HepG2 (cell line): ENCODE results near the gene ZBTB48. TPM values are rescaled to one million over a fixed set of nuclear protein-coding genes. Genes with fewer than 3 reads are reported as not detected.

Experiments
- ELF4 ChIP-seq: sonication (generic); formaldehyde crosslinking; IDR thresholded peaks from 2 replicates; pipeline ENCODE4 v1.5.0; 2020; ENCODE audit warnings: missing genetic modification reagents, mild to moderate bottlenecking, moderate library complexity, borderline replicate concordance
- TEAD3 ChIP-seq: optimal IDR thresholded peaks from 2 replicates; pipeline ENCODE3; 2016; ENCODE audit warnings: borderline replicate concordance
- TGIF2 ChIP-seq: IDR thresholded peaks from 2 replicates; pipeline ENCODE4 v1.6.1; 2016; ENCODE audit warnings: control low read depth, missing compliant biosample characterization
- ZNF615 ChIP-seq: sonication (generic); formaldehyde crosslinking; IDR thresholded peaks from 2 replicates; pipeline ENCODE4 v1.5.0; 2020; ENCODE audit warnings: mild to moderate bottlenecking, missing genetic modification reagents, borderline replicate concordance
- polyA plus RNA-seq, 8 experiments: library from polyadenylated mRNA; depleted of rRNA in 3 of 8; stranded (reverse) in 7 of 8; unstranded in 1 of 8; fragments of >200 nt; fragmentation: Illumina TruSeq in 4 of 8; extraction: Trizol in 4 of 8; gene quantifications; 2 replicates each; pipeline versions ENCODE4 v1.2.1 to v1.2.3, GENCODE V29; 2011 to 2016; ENCODE audit warnings: low read depth in 4 of 8, missing spikeins in 1 of 8, mixed read lengths in 1 of 8; ENCODE audit not compliant: insufficient read depth in 1 of 8
- total RNA-seq, 5 experiments: library from RNA; depleted of rRNA; stranded (reverse); fragments of >200 nt; fragmentation: Illumina TruSeq; extraction: Trizol; gene quantifications; 2 replicates each; pipeline ENCODE4 v1.2.3, GENCODE V29; 2016; ENCODE audit warnings: low read depth in 1 of 5
- TF ChIP-seq, protein P1 (sequence below): sonication (generic); formaldehyde crosslinking; IDR thresholded peaks from 2 replicates; pipeline ENCODE4 v1.4.0; 2020; ENCODE audit warnings: missing genetic modification reagents
- TF ChIP-seq, protein P2 (sequence below): sonication (generic); formaldehyde crosslinking; IDR thresholded peaks from 2 replicates; pipeline ENCODE4 v1.9.0; 2022; ENCODE audit warnings: missing genetic modification reagents, mild to moderate bottlenecking, borderline replicate concordance
- TF ChIP-seq, protein P3 (sequence below): sonication (generic); formaldehyde crosslinking; IDR thresholded peaks from 2 replicates; pipeline ENCODE4 v1.4.0; 2020; ENCODE audit warnings: missing genetic modification reagents, mild to moderate bottlenecking, borderline replicate concordance
- TF ChIP-seq, protein P4 (sequence below): sonication (generic); formaldehyde crosslinking; conservative IDR thresholded peaks from 2 replicates; pipeline ENCODE4 v1.4.0; 2020; ENCODE audit warnings: mild to moderate bottlenecking, missing genetic modification reagents, moderate library complexity
- TF ChIP-seq, protein P5 (sequence below): sonication (generic); formaldehyde crosslinking; IDR thresholded peaks from 2 replicates; pipeline ENCODE4 v1.5.0; 2020; ENCODE audit warnings: mild to moderate bottlenecking, low read depth, missing genetic modification reagents, borderline replicate concordance

ZBTB48 gene
- total and polyA plus RNA-seq, 2 of the 13 experiments (the other 11 are each of a cell fraction or from before 2014, with no cell fraction given): 13.0 to 17.1 TPM

DNA sequence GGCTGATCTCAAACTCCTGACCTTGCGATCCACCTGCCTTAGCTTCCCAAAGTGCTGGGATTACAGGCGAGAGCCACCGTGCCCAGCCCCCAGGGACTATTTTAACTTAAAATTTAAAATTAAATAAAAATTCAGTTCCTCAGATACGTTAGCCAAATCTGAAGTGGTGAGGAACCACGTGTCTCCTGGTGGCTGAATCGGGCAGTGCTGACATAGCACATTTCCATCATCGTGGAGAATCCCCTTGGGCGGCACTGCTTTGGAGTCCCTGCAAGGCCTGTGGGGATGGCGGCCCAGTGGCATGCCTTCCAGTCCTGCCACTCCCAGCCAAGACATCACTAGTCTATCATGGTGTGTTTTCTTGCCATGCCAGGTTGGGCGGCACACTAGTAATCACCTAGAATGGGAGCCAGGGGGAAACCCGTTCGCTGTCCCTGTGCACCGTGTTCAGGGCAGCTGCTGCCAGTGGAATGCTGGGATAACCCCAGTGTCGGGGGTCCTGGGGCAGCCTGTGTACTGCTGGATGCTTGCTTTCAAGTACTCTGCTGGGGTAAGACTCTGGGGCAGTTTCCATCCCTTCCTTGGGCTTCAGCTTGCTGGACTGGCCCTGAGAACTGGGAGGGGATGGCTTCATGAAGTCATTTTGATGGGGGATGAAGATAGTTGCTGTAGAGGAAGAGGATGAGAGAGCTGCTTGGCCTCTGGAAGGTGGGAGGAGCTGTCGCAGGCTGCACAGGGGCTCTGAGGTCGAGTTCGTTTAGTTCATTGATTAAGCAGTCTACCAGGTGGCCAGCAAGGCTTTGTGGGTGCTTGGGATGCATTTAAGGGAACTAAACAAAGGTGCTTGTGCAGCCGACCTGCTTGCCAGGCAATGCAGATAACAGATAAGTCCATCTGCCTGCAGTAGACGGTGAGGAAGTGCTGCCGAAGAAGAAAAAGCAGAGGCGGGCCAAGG lies 4.6 kb downstream of the ZBTB48 start (continued):
- TF ChIP-seq, protein P1, sequence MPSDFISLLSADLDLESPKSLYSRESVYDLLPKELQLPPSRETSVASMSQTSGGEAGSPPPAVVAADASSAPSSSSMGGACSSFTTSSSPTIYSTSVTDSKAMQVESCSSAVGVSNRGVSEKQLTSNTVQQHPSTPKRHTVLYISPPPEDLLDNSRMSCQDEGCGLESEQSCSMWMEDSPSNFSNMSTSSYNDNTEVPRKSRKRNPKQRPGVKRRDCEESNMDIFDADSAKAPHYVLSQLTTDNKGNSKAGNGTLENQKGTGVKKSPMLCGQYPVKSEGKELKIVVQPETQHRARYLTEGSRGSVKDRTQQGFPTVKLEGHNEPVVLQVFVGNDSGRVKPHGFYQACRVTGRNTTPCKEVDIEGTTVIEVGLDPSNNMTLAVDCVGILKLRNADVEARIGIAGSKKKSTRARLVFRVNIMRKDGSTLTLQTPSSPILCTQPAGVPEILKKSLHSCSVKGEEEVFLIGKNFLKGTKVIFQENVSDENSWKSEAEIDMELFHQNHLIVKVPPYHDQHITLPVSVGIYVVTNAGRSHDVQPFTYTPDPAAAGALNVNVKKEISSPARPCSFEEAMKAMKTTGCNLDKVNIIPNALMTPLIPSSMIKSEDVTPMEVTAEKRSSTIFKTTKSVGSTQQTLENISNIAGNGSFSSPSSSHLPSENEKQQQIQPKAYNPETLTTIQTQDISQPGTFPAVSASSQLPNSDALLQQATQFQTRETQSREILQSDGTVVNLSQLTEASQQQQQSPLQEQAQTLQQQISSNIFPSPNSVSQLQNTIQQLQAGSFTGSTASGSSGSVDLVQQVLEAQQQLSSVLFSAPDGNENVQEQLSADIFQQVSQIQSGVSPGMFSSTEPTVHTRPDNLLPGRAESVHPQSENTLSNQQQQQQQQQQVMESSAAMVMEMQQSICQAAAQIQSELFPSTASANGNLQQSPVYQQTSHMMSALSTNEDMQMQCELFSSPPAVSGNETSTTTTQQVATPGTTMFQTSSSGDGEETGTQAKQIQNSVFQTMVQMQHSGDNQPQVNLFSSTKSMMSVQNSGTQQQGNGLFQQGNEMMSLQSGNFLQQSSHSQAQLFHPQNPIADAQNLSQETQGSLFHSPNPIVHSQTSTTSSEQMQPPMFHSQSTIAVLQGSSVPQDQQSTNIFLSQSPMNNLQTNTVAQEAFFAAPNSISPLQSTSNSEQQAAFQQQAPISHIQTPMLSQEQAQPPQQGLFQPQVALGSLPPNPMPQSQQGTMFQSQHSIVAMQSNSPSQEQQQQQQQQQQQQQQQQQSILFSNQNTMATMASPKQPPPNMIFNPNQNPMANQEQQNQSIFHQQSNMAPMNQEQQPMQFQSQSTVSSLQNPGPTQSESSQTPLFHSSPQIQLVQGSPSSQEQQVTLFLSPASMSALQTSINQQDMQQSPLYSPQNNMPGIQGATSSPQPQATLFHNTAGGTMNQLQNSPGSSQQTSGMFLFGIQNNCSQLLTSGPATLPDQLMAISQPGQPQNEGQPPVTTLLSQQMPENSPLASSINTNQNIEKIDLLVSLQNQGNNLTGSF: no peak
- TF ChIP-seq, protein P2, sequence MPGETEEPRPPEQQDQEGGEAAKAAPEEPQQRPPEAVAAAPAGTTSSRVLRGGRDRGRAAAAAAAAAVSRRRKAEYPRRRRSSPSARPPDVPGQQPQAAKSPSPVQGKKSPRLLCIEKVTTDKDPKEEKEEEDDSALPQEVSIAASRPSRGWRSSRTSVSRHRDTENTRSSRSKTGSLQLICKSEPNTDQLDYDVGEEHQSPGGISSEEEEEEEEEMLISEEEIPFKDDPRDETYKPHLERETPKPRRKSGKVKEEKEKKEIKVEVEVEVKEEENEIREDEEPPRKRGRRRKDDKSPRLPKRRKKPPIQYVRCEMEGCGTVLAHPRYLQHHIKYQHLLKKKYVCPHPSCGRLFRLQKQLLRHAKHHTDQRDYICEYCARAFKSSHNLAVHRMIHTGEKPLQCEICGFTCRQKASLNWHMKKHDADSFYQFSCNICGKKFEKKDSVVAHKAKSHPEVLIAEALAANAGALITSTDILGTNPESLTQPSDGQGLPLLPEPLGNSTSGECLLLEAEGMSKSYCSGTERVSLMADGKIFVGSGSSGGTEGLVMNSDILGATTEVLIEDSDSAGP (CRISPR knock-in tag): no peak
- no peak for TF ChIP-seq ZNF615
- TF ChIP-seq, protein P3, sequence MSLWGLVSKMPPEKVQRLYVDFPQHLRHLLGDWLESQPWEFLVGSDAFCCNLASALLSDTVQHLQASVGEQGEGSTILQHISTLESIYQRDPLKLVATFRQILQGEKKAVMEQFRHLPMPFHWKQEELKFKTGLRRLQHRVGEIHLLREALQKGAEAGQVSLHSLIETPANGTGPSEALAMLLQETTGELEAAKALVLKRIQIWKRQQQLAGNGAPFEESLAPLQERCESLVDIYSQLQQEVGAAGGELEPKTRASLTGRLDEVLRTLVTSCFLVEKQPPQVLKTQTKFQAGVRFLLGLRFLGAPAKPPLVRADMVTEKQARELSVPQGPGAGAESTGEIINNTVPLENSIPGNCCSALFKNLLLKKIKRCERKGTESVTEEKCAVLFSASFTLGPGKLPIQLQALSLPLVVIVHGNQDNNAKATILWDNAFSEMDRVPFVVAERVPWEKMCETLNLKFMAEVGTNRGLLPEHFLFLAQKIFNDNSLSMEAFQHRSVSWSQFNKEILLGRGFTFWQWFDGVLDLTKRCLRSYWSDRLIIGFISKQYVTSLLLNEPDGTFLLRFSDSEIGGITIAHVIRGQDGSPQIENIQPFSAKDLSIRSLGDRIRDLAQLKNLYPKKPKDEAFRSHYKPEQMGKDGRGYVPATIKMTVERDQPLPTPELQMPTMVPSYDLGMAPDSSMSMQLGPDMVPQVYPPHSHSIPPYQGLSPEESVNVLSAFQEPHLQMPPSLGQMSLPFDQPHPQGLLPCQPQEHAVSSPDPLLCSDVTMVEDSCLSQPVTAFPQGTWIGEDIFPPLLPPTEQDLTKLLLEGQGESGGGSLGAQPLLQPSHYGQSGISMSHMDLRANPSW (CRISPR knock-in tag): no peak
- TF ChIP-seq, protein P4, sequence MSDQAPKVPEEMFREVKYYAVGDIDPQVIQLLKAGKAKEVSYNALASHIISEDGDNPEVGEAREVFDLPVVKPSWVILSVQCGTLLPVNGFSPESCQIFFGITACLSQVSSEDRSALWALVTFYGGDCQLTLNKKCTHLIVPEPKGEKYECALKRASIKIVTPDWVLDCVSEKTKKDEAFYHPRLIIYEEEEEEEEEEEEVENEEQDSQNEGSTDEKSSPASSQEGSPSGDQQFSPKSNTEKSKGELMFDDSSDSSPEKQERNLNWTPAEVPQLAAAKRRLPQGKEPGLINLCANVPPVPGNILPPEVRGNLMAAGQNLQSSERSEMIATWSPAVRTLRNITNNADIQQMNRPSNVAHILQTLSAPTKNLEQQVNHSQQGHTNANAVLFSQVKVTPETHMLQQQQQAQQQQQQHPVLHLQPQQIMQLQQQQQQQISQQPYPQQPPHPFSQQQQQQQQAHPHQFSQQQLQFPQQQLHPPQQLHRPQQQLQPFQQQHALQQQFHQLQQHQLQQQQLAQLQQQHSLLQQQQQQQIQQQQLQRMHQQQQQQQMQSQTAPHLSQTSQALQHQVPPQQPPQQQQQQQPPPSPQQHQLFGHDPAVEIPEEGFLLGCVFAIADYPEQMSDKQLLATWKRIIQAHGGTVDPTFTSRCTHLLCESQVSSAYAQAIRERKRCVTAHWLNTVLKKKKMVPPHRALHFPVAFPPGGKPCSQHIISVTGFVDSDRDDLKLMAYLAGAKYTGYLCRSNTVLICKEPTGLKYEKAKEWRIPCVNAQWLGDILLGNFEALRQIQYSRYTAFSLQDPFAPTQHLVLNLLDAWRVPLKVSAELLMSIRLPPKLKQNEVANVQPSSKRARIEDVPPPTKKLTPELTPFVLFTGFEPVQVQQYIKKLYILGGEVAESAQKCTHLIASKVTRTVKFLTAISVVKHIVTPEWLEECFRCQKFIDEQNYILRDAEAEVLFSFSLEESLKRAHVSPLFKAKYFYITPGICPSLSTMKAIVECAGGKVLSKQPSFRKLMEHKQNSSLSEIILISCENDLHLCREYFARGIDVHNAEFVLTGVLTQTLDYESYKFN (CRISPR knock-in tag): no peak
- no peak for TF ChIP-seq ELF4 (CRISPR knock-in tag)
- TF ChIP-seq, protein P5, sequence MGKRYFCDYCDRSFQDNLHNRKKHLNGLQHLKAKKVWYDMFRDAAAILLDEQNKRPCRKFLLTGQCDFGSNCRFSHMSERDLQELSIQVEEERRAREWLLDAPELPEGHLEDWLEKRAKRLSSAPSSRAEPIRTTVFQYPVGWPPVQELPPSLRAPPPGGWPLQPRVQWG (CRISPR knock-in tag): no peak
- no peak for TF ChIP-seq TGIF2
- no peak for TF ChIP-seq TEAD3 (CRISPR knock-in tag)
